Upper lobe of right lung (tissue), 1 donor: ENCODE results near the gene FGF18. TPM values are rescaled to one million over a fixed set of nuclear protein-coding genes. Genes with fewer than 3 reads are reported as not detected.
"Not testable (repeated sequence)": the region's sequence is repeated elsewhere in the genome, so short reads cannot be mapped to it uniquely, and the experiment has no call there.

Experiments
- ATAC-seq: fragments of 200-7000 bp; cut with Tn5 transposase; one replicate; pipeline ENCODE4 v1.9.1; 2020; ENCODE audit warnings: mild to moderate bottlenecking, moderate library complexity
- DNase-seq: peaks from one replicate; pipeline ENCODE4 v3.0.0-alpha.2; 2020
- H3K27ac ChIP-seq: fragments of 200-600 bp; one replicate; pipeline ENCODE4 v1.8.0; 2022
- H3K27me3 ChIP-seq: fragments of 200-600 bp; one replicate; pipeline ENCODE4 v1.8.0; 2022; ENCODE audit warnings: mild to moderate bottlenecking
- H3K36me3 ChIP-seq: fragments of 200-600 bp; one replicate; pipeline ENCODE4 v1.8.0; 2022
- H3K4me1 ChIP-seq: fragments of 200-600 bp; one replicate; pipeline ENCODE4 v1.8.0; 2022
- H3K4me3 ChIP-seq: fragments of 200-600 bp; one replicate; pipeline ENCODE4 v1.8.0; 2022; ENCODE audit warnings: mild to moderate bottlenecking
- H3K9me3 ChIP-seq: fragments of 200-600 bp; one replicate; pipeline ENCODE4 v1.8.0; 2022
- intact Hi-C: fragments of 100-400 bp; cut with DNase I; formaldehyde crosslinking; loops from one replicate; pipeline ENCODE4 v1.11.0; 2022
- total RNA-seq: library from RNA; stranded (reverse); fragmentation: NEBNext Ultra II Directional; extraction: Animal tissue kit (Norgen Biotek cat#: 25700); gene quantifications from one replicate; pipeline ENCODE4 v1.2.1, GENCODE V29; 2021
- TF ChIP-seq, protein P1 (sequence below): fragments of 200-600 bp; IDR thresholded peaks from one replicate; pipeline ENCODE4 v1.8.0; 2022; ENCODE audit warnings: antibody characterized with exemption
- donor health status: DM: no; HTN: yes; CAD: no; lungs with severe emphysema.

Gene FGF18
- total RNA-seq, 1 donor from 2014 or later: 4.2 TPM

DNA sequence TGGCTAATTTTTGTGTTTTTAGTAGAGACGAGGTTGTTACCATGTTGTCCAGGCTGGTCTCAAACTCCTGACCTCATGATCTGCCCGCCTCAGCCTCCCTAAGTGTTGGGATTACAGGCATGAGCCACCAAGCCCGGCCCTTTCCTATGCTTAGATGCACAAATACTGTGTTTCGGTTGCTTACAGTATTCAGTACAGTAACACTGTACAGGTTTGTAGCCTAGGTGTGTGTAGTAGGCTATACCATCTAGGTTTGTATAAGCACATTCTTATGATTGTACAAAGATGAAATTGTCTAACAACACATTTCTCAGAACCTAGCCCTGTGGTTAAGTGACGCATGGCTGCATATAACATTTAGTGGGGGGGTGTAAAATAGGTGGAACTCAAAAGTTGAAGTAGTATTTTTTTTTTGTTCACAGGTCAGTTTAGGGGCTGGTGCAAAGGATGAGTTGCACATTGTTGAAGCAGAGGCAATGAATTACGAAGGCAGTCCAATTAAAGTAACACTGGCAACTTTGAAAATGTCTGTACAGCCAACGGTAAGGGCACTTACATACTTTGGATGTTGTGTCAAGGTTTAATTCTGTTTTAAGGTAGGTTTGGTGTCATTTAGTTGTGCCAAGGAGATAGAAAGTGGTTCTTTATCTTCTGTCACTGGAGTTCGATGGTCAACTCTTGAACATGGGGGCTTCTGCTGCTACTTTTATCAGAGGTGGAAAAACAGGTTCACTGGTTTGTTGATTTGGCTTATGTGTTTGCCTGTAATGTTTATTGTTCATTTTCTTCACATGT is 28.4 kb upstream of the FGF18 start:
- Histone ChIP-seq H3K36me3 (peaks cover 60% of the 10 kb centered on the region), H3K9me3 (no peaks in the 10 kb centered on the region), H3K27ac (no peak overlapping the region), H3K4me1 (peaks cover 31% of the 10 kb centered on the region), H3K4me3 (no peak overlapping the region), H3K27me3 (no peaks in the 10 kb centered on the region)
- TF ChIP-seq, protein P1, sequence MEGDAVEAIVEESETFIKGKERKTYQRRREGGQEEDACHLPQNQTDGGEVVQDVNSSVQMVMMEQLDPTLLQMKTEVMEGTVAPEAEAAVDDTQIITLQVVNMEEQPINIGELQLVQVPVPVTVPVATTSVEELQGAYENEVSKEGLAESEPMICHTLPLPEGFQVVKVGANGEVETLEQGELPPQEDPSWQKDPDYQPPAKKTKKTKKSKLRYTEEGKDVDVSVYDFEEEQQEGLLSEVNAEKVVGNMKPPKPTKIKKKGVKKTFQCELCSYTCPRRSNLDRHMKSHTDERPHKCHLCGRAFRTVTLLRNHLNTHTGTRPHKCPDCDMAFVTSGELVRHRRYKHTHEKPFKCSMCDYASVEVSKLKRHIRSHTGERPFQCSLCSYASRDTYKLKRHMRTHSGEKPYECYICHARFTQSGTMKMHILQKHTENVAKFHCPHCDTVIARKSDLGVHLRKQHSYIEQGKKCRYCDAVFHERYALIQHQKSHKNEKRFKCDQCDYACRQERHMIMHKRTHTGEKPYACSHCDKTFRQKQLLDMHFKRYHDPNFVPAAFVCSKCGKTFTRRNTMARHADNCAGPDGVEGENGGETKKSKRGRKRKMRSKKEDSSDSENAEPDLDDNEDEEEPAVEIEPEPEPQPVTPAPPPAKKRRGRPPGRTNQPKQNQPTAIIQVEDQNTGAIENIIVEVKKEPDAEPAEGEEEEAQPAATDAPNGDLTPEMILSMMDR: no peak
- DNase-seq: no peak
- ATAC-seq: no peak
- intact Hi-C loops: no loop called here

DNA sequence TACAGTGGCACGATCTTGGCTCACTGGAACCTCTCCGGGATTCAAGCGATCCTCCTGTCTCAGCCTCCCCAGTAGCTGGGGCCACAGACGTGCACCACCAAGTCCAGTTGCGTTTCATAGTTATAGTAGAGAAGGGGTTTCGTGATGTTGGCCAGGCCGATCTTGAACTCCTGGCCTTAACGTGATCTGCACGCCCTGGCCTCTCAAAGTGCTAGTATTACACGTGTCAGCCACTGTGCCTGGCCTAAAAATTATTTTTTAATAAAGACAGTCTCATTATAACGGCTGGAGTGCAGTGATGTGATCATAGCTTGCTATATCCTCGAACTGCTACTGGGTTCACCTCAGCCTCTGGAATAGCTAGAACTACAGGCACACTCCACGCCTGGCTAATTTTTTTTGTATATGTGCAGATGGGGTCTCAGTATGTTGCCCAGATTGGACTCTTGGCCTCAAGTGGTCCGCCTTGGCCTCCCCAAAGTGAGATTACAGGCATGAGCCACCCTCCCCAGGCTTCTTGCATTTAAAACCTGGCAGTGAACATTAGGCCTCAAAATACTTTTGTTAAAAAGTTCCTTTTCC is 27.4 kb upstream of the FGF18 start:
- DNase-seq (no peak), ATAC-seq (no peak)
- peaks cover 31% of the 10 kb centered on the region for H3K4me1 ChIP-seq
- TF ChIP-seq, protein P1: no peak
- H3K27ac ChIP-seq: no peak overlapping the region
- peaks cover 69% of the 10 kb centered on the region for H3K36me3 ChIP-seq
- H3K4me3 ChIP-seq: no peak overlapping the region
- H3K27me3 ChIP-seq: no peaks in the 10 kb centered on the region
- intact Hi-C loops: no loop called here
- H3K9me3 ChIP-seq: no peaks in the 10 kb centered on the region

DNA sequence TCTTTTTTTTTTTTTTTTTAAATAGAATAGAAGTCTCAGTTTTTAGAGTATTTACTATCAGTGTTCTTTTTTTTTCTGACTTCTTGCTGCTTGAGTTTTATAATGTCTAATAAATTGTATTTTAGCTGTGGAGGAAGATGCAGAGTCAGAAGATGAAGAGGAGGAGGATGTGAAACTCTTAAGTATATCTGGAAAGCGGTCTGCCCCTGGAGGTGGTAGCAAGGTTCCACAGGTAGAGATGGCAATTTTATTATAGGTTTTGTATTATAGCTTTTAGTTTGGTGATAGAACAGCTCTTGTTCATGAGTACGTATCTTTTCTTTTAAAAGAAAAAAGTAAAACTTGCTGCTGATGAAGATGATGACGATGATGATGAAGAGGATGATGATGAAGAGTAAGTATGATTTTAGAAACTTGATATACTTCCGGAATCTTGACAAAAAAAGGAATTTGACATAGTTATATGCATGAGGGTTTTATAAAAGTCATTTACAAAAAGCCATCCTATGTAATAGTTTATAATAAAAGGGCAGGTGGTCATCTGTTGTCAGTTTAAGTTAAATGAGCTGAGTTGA is 26.8 kb upstream of the FGF18 start:
- TF ChIP-seq, protein P1: no peak
- DNase-seq: no peak
- H3K4me1 ChIP-seq: peaks cover 31% of the 10 kb centered on the region
- H3K36me3 ChIP-seq: peaks cover 74% of the 10 kb centered on the region
- H3K27ac ChIP-seq: no peak overlapping the region
- H3K4me3 ChIP-seq: no peak overlapping the region
- intact Hi-C loops: no loop called here
- no peak for ATAC-seq
- no peaks in the 10 kb centered on the region for H3K9me3 ChIP-seq
- no peaks in the 10 kb centered on the region for H3K27me3 ChIP-seq

DNA sequence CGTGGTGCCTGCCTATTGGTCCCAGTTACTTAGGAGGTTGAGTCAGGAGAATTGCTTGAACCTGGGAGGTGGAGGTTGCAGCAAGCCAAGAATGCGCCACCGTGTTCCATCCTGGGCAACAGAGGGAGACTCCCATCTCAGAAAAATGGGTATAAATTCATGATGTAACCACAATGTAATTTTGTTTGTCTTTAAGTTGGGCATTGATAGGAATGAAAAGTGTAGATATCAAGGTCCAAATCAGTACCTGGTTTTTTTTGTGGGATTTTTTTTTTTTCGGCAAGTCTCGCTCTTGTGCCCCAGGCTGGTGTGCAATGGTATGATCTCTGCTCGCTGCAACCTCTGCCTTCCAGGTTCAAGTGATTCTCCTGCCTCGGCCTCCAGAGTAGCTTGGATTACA is 24.4 kb upstream of the FGF18 start:
- peaks cover 16% of the 10 kb centered on the region for H3K4me1 ChIP-seq
- DNase-seq (no peak), ATAC-seq (no peak)
- H3K27me3 ChIP-seq: no peaks in the 10 kb centered on the region
- H3K36me3 ChIP-seq: peaks cover 98% of the 10 kb centered on the region
- H3K27ac ChIP-seq: no peak overlapping the region
- no peak overlapping the region for H3K4me3 ChIP-seq
- TF ChIP-seq, protein P1: no peak
- intact Hi-C loops: no loop called here
- H3K9me3 ChIP-seq: no peaks in the 10 kb centered on the region

DNA sequence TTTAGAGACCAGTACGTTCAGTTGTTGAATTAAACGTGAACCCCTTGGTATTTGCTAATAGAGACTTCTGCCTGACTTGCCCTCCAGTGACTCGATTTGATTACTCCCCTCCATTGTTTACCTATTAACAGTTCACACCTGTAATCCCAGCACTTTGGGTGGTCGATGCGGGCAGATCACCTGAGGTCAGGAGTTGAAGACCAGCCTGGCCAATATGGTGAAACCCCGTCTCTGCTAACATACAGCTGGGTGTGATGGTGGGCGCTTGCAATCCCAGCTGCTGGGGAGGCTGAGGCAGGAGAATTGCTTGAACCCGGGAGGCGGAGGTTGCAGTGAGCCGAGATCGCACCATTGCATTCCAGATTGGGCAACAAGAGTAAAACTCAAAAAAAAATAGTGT is 22.9 kb upstream of the FGF18 start:
- peaks cover 98% of the 10 kb centered on the region for H3K36me3 ChIP-seq
- H3K27me3 ChIP-seq, H3K9me3 ChIP-seq, H3K27ac ChIP-seq, intact Hi-C loops, H3K4me1 ChIP-seq, DNase-seq, ATAC-seq, H3K4me3 ChIP-seq: not testable (repeated sequence)

DNA sequence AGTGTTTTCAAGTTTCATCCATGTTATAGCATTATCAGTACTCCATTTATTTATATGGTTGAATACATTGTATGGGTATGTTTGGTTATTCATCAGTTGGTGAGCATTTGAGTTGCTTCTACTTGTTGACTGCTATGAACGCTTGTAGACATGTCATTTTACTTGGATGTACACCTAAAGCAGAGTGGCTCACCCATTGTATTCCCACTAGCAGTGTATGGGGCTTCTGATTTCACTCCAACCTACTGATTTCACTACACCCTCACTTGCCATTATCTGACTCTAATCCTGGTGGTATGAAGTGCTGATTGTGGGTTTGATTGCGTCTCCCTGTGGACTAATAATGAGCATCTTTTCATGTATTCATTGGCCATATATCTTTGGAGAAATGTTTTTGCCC is 22.3 kb upstream of the FGF18 start:
- H3K27me3 ChIP-seq: no peaks in the 10 kb centered on the region
- peaks cover 96% of the 10 kb centered on the region for H3K36me3 ChIP-seq
- no peaks in the 10 kb centered on the region for H3K9me3 ChIP-seq
- TF ChIP-seq, protein P1: no peak
- intact Hi-C loops: no loop called here
- no peak overlapping the region for H3K4me3 ChIP-seq
- no peaks in the 10 kb centered on the region for H3K4me1 ChIP-seq
- ATAC-seq (no peak), DNase-seq (no peak)
- H3K27ac ChIP-seq: no peak overlapping the region
